CD4-positive, alpha-beta T cell (primary cell): ENCODE results near the gene C20orf144. TPM values are rescaled to one million over a fixed set of nuclear protein-coding genes. Genes with fewer than 3 reads are reported as not detected.

ENCODE experiments used
- ATAC-seq: fragments of 200-7000 bp; cut with Tn5 transposase; one replicate; pipeline ENCODE4 v1.10.0; 2022; ENCODE audit warnings: mild to moderate bottlenecking; ENCODE audit not compliant: poor library complexity
- CTCF ChIA-PET: fragments of 350-600 bp; sonication (Branson Sonifier 250); formaldehyde crosslinking; loops from one replicate; lab custom pipeline; 2021; ENCODE audit warnings: antibody characterized with exemption, inconsistent platforms; lab: Charles Lee
- POLR2A ChIA-PET: fragments of 350-600 bp; sonication (Branson Sonifier 250); formaldehyde crosslinking; loops from one replicate; lab custom pipeline; 2021; ENCODE audit warnings: antibody characterized with exemption, inconsistent platforms; lab: Charles Lee
- DNase-seq, 14 experiments: peaks; one replicate each; pipeline ENCODE4 v3.0.0-alpha.2; 2013 to 2020; ENCODE audit warnings: mixed read lengths in 2 of 14
- H3K27ac ChIP-seq, 2 donors: one replicate each; pipeline versions ENCODE4 v1.5.1 to v1.7.0; 2013; ENCODE audit warnings: low read length in 2 of 2, low read depth in 1 of 2, mild to moderate bottlenecking in 1 of 2
- H3K27me3 ChIP-seq, 2 experiments: 1 replicate in 1 of 2; 2 replicates in 1 of 2; pipeline versions ENCODE4 v1.6.1 to v1.7.0; 2013; ENCODE audit warnings: low read length in 2 of 2, control low read depth in 1 of 2, mild to moderate bottlenecking in 1 of 2, moderate library complexity in 1 of 2; ENCODE audit not compliant: insufficient read depth in 2 of 2, control insufficient read depth in 1 of 2
- H3K36me3 ChIP-seq: one replicate; pipeline ENCODE4 v1.6.1; 2013; ENCODE audit warnings: low read length, control low read depth; ENCODE audit not compliant: insufficient read depth
- H3K4me1 ChIP-seq: one replicate; pipeline ENCODE4 v1.6.1; 2013; ENCODE audit warnings: low read length, control low read depth; ENCODE audit not compliant: insufficient read depth
- H3K4me3 ChIP-seq: one replicate; pipeline ENCODE4 v1.5.1; 2013; ENCODE audit warnings: mild to moderate bottlenecking, low read length, moderate library complexity
- H3K9me3 ChIP-seq, 2 experiments: 1 replicate in 1 of 2; 2 replicates in 1 of 2; pipeline versions ENCODE4 v1.6.1 to v1.7.0; 2013; ENCODE audit warnings: low read length in 2 of 2, mild to moderate bottlenecking in 2 of 2, control low read depth in 1 of 2, moderate library complexity in 1 of 2; ENCODE audit not compliant: control insufficient read depth in 1 of 2, insufficient read depth in 1 of 2
- H3K27ac Mint-ChIP-seq: one replicate; pipeline ENCODE4 v1.8.0; 2020; ENCODE audit warnings: mixed read lengths
- H3K27me3 Mint-ChIP-seq: one replicate; pipeline ENCODE4 v1.8.0; 2021; ENCODE audit warnings: mixed read lengths
- H3K36me3 Mint-ChIP-seq: one replicate; pipeline ENCODE4 v1.8.0; 2021; ENCODE audit warnings: low read depth, mixed read lengths
- H3K4me1 Mint-ChIP-seq: one replicate; pipeline ENCODE4 v1.8.0; 2021; ENCODE audit warnings: low read depth, mixed read lengths
- H3K4me3 Mint-ChIP-seq: one replicate; pipeline ENCODE4 v1.8.0; 2020; ENCODE audit warnings: mild to moderate bottlenecking, mixed read lengths
- H3K9me3 Mint-ChIP-seq: one replicate; pipeline ENCODE4 v1.8.0; 2020; ENCODE audit warnings: mixed read lengths
- intact Hi-C, 2 experiments: fragments of 100-400 bp; cut with DNase I in 1 of 2; cut with micrococcal nuclease in 1 of 2; formaldehyde crosslinking; loops; one replicate each; pipeline versions ENCODE4 v1.15.1 to v1.9.0; 2023 to 2025; cut with DNase I, micrococcal nuclease
- total RNA-seq, 174 experiments: library from RNA in 2 of 174; stranded (reverse) in 2 of 174; gene quantifications; one replicate each; pipeline ENCODE4 v1.2.3 and lab custom pipeline; 2021 to 2026
- TF ChIP-seq, protein P1 (sequence below): fragments of 200-600 bp; IDR thresholded peaks from one replicate; pipeline ENCODE4 v1.8.0; 2022; ENCODE audit warnings: antibody characterized with exemption, mild to moderate bottlenecking

Gene C20orf144
- total RNA-seq, 2 experiments from 2014 or later: 0.17 to 0.19 TPM

DNA sequence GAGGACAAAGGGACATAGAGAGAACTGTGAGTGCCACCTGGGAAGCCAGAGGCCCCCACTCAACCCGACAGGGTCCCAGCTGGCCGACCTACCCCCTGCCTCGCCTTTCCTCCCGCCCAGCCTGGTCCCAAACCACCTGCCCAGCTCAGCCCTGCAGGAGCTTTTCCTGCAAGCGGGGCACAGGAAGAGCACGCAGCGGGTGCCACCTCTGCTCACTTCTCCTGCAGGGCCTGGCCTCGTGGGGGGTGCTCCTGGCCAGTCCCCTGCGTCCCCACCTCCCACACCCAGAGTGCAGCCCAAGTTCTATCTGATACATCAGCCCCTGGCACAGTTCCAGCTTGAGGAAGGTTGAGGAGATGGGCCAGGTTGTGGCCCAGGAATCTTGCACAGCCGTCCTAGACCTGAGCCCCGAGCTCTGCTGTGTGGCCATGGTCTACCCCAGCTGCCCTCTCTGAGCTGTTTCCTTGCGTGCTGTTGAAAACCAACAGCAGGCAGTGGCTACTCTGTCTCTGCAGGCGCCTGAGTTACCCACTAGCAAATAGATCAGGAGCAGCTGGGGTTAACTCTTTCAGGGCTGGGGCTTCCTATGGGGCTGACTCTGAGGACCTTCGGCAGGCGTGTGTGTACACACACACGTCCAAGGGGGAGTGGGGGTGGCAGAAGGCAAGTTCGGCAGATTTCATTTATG, 10.4 kb downstream of the C20orf144 start:
- ChIA-PET CTCF (no interaction called here), POLR2A (interaction anchor here (1.8 kb wide), 1 partner anchor 9 kb away, joined by 6 read pairs; no protein-coding TSS in a partner anchor)
- intact Hi-C loops: no loop called here
- no peaks in the 10 kb centered on the region for H3K9me3 Mint-ChIP-seq
- no peaks in the 10 kb centered on the region for H3K36me3 ChIP-seq
- no peak for DNase-seq
- H3K27ac ChIP-seq: no peak overlapping the region
- H3K4me1 ChIP-seq: peaks cover 53% of the 10 kb centered on the region
- no peak for ATAC-seq
- H3K27me3 ChIP-seq: no peaks in the 10 kb centered on the region
- H3K9me3 ChIP-seq: no peaks in the 10 kb centered on the region
- H3K27ac Mint-ChIP-seq: peak overlapping the region; percentile 67
- no peaks in the 10 kb centered on the region for H3K27me3 Mint-ChIP-seq
- no peak overlapping the region for H3K4me3 ChIP-seq
- no peaks in the 10 kb centered on the region for H3K36me3 Mint-ChIP-seq
- TF ChIP-seq, protein P1, sequence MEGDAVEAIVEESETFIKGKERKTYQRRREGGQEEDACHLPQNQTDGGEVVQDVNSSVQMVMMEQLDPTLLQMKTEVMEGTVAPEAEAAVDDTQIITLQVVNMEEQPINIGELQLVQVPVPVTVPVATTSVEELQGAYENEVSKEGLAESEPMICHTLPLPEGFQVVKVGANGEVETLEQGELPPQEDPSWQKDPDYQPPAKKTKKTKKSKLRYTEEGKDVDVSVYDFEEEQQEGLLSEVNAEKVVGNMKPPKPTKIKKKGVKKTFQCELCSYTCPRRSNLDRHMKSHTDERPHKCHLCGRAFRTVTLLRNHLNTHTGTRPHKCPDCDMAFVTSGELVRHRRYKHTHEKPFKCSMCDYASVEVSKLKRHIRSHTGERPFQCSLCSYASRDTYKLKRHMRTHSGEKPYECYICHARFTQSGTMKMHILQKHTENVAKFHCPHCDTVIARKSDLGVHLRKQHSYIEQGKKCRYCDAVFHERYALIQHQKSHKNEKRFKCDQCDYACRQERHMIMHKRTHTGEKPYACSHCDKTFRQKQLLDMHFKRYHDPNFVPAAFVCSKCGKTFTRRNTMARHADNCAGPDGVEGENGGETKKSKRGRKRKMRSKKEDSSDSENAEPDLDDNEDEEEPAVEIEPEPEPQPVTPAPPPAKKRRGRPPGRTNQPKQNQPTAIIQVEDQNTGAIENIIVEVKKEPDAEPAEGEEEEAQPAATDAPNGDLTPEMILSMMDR: no peak
- peak overlapping the region; percentile 86 for H3K4me3 Mint-ChIP-seq
- peaks cover 22% of the 10 kb centered on the region for H3K4me1 Mint-ChIP-seq

DNA sequence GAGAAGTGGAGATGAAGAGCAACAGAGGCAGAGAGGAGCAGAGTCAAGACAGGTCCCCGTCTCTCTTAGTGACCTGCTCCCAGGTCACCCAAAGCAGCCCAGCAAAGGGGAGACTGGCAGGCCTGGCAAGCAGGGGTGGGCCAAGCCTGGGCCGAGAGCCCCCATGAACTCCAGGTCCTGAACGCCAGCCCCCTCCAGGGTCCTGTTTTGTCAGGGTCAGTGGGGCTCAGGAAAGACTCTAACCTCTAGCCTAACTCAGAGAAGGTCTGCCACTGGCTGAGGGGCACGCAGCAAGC, 10.9 kb downstream of the C20orf144 start:
- Histone ChIP-seq H3K4me3 (no peak overlapping the region), H3K36me3 (no peaks in the 10 kb centered on the region), H3K27ac (no peak overlapping the region), H3K4me1 (peaks cover 53% of the 10 kb centered on the region), H3K27me3 (no peaks in the 10 kb centered on the region), H3K9me3 (no peaks in the 10 kb centered on the region)
- ATAC-seq (no peak), DNase-seq (no peak)
- Mint-ChIP-seq H3K9me3 (no peaks in the 10 kb centered on the region), H3K4me3 (peak overlapping the region; percentile 86), H3K27ac (peak overlapping the region; percentile 67), H3K27me3 (no peaks in the 10 kb centered on the region), H3K36me3 (no peaks in the 10 kb centered on the region), H3K4me1 (peaks cover 27% of the 10 kb centered on the region)
- ChIA-PET POLR2A (interaction anchor here (1.8 kb wide), 1 partner anchor 10 kb away, joined by 6 read pairs; no protein-coding TSS in a partner anchor), CTCF (no interaction called here)
- TF ChIP-seq, protein P1: no peak
- intact Hi-C loops: no loop called here

DNA sequence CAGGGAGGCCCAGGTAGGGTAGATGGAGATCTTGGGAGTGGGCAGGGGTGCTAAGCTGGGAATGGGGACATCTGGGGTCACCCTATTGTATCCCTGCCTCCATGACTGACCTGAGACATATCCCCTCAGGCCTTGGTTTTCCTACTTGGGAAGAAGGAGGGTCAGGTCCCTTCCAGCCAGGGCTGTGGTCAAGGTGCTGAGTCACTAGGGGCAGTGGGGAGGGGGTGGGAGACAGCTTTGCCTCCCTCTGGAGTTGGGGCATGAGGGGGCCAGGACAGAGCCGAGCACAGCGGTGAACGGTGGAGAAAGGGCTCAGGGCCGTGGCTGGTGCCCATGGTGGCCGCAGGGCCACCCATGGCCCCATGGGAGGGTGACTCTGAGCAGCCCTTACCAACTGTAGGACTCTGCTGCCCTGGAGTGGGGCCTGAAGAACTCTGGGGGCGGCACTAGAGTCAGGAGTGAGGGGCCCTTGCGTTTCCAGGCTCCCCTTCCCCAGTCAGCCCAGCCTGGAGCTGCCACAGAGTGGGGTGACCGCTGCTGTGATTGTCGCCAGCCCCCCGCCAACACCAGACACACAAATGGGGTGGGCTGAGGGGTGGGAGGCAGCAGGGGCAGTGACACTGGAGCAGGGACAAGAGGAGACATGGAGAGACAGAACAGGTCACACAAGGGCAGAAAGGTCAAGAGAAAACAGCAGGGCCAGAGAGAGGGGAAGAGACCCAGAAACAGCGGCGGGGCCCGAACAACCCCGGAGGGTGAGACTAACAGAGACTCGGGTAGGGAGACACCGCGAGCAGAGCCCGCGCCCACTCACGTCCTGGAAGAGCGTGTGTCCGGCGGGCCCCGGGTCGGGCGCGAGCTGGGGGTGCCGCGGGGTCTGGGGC, 11.5 kb downstream of the C20orf144 start:
- Mint-ChIP-seq H3K4me3 (peak overlapping the region; percentile 87), H3K36me3 (no peaks in the 10 kb centered on the region), H3K27me3 (no peaks in the 10 kb centered on the region), H3K4me1 (peaks cover 33% of the 10 kb centered on the region), H3K27ac (peak overlapping the region; percentile 67), H3K9me3 (no peaks in the 10 kb centered on the region)
- TF ChIP-seq, protein P1: no peak
- Histone ChIP-seq H3K27ac (no peak overlapping the region), H3K9me3 (no peaks in the 10 kb centered on the region), H3K4me3 (peak overlapping the region; percentile 65), H3K27me3 (no peaks in the 10 kb centered on the region), H3K36me3 (no peaks in the 10 kb centered on the region), H3K4me1 (peaks cover 53% of the 10 kb centered on the region)
- intact Hi-C loops: no loop called here
- CTCF ChIA-PET: no interaction called here
- POLR2A ChIA-PET: interaction anchor here (1.8 kb wide), 1 partner anchor 10 kb away, joined by 6 read pairs; no protein-coding TSS in a partner anchor
- ATAC-seq (no peak), DNase-seq (no peak)
